ENCODE measurements around the gene SIGLEC1. TPM values are rescaled to one million over a fixed set of nuclear protein-coding genes. Genes with fewer than 3 reads are reported as not detected.

Gene SIGLEC1
- total and polyA plus RNA-seq, 8 donors, result 0.09 to 3.7 (median 1.7) TPM

- WGBS, 2 donors, result 49 to 59% methylated on average over 4 of the region's 4 CpGs
- no peak for TF ChIP-seq CTCF (IDR thresholded peaks at IDR 0.05)
- no peak for ATAC-seq
- Histone ChIP-seq H3K27me3 (no peaks in the 10 kb centered on the region), H3K4me1 (no peaks in the 10 kb centered on the region), H3K27ac (no peak overlapping the region), H3K9me3 (no peaks in the 10 kb centered on the region), H3K36me3 (no peaks in the 10 kb centered on the region), H3K4me3 (no peak overlapping the region)
- intact Hi-C loops (cut with DNase I), result no loop called here
- no peak for DNase-seq
- no peak for FAIRE-seq
Observed at GRCh38 chr20:3724356-3724755, 12.0 kb upstream of the SIGLEC1 start.

GRCh38 chr20:3723284-3723683 is 10.9 kb upstream of the SIGLEC1 start:
- no peak for FAIRE-seq
- WGBS, 2 donors, result 85 to 92% methylated on average over 8 of the region's 8 CpGs
- Histone ChIP-seq H3K4me3 (no peak overlapping the region), H3K27ac (no peak overlapping the region), H3K9me3 (no peaks in the 10 kb centered on the region), H3K36me3 (no peaks in the 10 kb centered on the region), H3K27me3 (no peaks in the 10 kb centered on the region), H3K4me1 (no peaks in the 10 kb centered on the region)
- ATAC-seq, result no peak
- no peak for TF ChIP-seq CTCF (IDR thresholded peaks at IDR 0.05)
- intact Hi-C loops (cut with DNase I), result no loop called here
- DNase-seq, result no peak

GRCh38 chr20:3721912-3722311 is 9.5 kb upstream of the SIGLEC1 start:
- FAIRE-seq (no peak), DNase-seq (no peak), ATAC-seq (no peak)
- Histone ChIP-seq H3K27me3 (no peaks in the 10 kb centered on the region), H3K9me3 (no peaks in the 10 kb centered on the region), H3K4me3 (no peak overlapping the region), H3K36me3 (no peaks in the 10 kb centered on the region), H3K27ac (no peak overlapping the region), H3K4me1 (no peaks in the 10 kb centered on the region)
- no peak for TF ChIP-seq CTCF (IDR thresholded peaks at IDR 0.05)
- WGBS, 2 donors, result 87 to 95% methylated on average over 4 of the region's 4 CpGs
- intact Hi-C loops (cut with DNase I), result no loop called here

- intact Hi-C loops (cut with DNase I), result no loop called here
- H3K9me3 ChIP-seq, result no peaks in the 10 kb centered on the region
- no peaks in the 10 kb centered on the region for H3K4me1 ChIP-seq
- H3K27ac ChIP-seq, result no peak overlapping the region
- no peaks in the 10 kb centered on the region for H3K36me3 ChIP-seq
- 46 to 47% methylated on average over 6 of the region's 6 CpGs for WGBS, 2 donors
- no peak overlapping the region for H3K4me3 ChIP-seq
- DNase-seq (no peak), FAIRE-seq (no peak), ATAC-seq (no peak)
- H3K27me3 ChIP-seq, result no peaks in the 10 kb centered on the region
- TF ChIP-seq CTCF (IDR thresholded peaks at IDR 0.05), result no peak
Observed at GRCh38 chr20:3720626-3721025, 8.2 kb upstream of the SIGLEC1 start.

- Histone ChIP-seq H3K27ac (no peak overlapping the region), H3K27me3 (no peaks in the 10 kb centered on the region), H3K9me3 (no peaks in the 10 kb centered on the region), H3K4me1 (no peaks in the 10 kb centered on the region), H3K36me3 (no peaks in the 10 kb centered on the region), H3K4me3 (no peak overlapping the region)
- intact Hi-C loops (cut with DNase I), result no loop called here
- DNase-seq (no peak), FAIRE-seq (no peak), ATAC-seq (no peak)
- TF ChIP-seq CTCF (IDR thresholded peaks at IDR 0.05), result no peak
- WGBS, 2 donors, result 64 to 67% methylated on average over 2 of the region's 2 CpGs
Observed at GRCh38 chr20:3720068-3720467, 7.7 kb upstream of the SIGLEC1 start.
